ENCODE data around the gene HDAC5.

The HDAC5 gene

DNA sequence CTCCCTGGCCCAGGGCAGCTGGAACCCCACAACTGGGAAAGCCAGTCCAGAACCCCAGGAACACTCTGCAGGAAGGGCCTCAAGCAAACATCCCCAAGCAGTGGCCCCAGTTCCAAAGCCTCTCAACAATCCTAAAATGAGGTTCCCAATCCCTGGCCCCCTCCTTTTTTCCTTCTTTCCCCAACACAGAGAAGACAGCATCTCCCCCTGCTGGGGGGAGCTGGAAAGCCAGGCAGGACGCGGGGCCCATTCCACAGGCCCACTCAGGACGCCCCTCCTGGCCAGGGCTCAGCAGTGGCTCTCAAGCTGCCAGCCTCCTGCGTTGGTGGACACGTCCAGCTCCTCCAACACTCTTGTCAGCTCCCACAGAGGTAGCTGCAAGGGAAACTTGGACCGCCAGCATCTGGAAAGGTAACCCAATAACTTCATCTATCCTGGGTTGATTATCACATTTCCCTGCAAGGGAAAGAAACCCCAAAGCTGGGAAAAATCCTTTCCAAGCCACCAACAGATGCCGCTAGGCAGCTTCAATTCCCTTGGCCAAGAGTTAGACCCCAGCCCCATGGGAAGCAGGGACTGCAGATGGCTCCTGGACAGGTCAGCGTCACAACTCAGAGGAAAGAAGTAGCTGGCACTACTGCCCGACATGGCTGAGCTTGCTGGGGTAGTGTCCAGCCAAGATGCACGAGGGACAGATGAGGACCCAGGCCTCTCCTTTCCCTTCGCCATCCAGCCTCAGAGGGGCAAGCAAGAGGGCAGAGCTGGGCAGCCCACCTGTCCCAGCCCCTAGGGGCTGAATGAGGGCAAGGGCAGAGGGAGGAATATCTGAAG, 7.6 kb downstream of the HDAC5 start:
- H3K9ac ChIP-seq (ENCODE audit: insufficient read length) = no peak overlapping the region

DNA sequence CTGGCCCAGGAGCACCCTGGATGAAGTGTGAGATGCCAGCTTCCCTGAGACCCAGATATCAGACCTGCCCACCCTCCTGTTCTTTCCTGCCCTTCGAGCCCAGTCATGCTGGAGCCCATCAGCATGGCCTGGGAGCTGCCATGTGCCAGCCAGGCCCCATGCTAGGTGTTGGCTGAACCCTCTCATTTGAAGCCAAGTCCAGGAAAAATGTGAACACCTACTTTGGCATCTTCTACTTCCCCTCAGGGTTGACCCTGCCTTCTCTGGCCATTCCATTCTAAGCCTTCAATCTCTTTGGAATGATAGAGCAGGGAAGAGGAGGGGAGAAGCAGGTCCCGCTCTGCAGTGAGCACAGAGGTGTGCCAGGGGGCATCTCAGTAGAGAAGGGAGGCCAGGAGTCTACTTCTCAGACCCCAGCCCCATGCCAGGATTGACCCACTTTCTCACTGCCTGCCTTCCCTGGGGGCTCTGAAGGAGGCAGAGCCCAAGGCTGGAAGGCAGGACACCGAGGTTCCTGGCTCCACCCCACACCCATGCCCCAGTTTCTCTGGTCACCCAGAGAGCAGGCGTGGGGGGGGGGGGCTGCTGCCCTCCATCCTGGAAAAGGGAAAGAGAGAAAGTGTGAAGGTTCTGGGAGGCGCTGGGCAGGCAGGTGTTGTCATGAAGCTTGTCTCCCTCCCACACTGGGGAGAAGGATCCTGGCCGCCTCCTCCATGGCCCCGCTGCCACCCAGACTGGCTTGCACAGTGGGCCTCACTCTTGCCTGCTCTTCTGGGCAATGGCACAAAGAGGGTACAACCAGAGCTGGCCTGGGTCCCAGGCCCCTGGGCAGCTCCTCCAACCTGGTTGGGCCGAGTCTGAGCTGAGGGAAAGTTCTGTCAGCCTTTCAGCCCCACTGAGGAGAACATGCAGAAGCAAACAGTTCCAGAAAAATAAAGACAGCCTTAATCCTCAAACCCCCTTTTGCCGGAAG, 9.3 kb downstream of the HDAC5 start:
- Histone ChIP-seq H3K27ac (no peak overlapping the region), H3K9ac (ENCODE audit: insufficient read length) (no peak overlapping the region), H3K9me3 (ENCODE audit: low read depth, low read length) (no peaks in the 10 kb centered on the region), H3K4me3 (no peak overlapping the region), H3K36me3 (ENCODE audit: insufficient read depth, low read length) (no peaks in the 10 kb centered on the region; the same call in 1 of the 2 replicates)
- no peak for DNase-seq (ENCODE audit: low read depth, low spot score)
- no peak for TF ChIP-seq FOXP2 (optimal IDR thresholded peaks at IDR 0.05; ENCODE audit: control extremely low read depth, extremely low read length, insufficient read depth)
- no peak for TF ChIP-seq POLR2AphosphoS5 (IDR thresholded peaks at IDR 0.05; ENCODE audit: borderline replicate concordance, low read depth, low read length)
- no peak for TF ChIP-seq EZH2 (IDR thresholded peaks at IDR 0.05)

More for the DNA sequence above, 7.6 kb downstream of the HDAC5 start:
- no peaks in the 10 kb centered on the region for H3K9me3 ChIP-seq (ENCODE audit: low read depth, low read length)
- TF ChIP-seq FOXP2 (optimal IDR thresholded peaks at IDR 0.05; ENCODE audit: control extremely low read depth, extremely low read length, insufficient read depth) (no peak), EZH2 (IDR thresholded peaks at IDR 0.05) (no peak), POLR2AphosphoS5 (IDR thresholded peaks at IDR 0.05; ENCODE audit: borderline replicate concordance, low read depth, low read length) (no peak)
- no peaks in the 10 kb centered on the region; the same call in 1 of the 2 replicates for H3K36me3 ChIP-seq (ENCODE audit: insufficient read depth, low read length)
- H3K4me3 ChIP-seq = no peak overlapping the region
- no peak for DNase-seq (ENCODE audit: low read depth, low spot score)
- H3K27ac ChIP-seq = no peak overlapping the region

DNA sequence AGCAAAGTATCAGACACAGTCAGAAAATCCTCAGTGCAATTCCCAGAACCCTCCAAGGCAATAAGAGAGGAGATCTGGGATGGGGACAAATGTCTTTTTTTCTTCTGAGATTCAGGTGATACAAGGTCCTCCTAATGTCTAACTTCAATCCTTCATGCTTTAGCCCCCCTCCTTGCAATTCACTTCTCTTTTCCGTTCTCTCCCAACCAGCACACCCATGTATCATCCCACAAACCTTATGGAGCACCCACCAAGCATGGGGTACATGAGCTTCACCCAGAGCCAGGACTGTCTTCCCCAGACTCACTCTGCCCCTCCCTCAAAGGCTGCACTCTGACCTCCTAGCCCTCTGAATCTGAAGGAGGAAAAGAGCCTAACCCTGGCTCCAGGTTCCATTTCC, 10.1 kb downstream of the HDAC5 start:
- Histone ChIP-seq H3K9me3 (ENCODE audit: low read depth, low read length) (no peaks in the 10 kb centered on the region), H3K4me3 (no peak overlapping the region), H3K36me3 (ENCODE audit: insufficient read depth, low read length) (no peaks in the 10 kb centered on the region; the same call in 1 of the 2 replicates), H3K9ac (ENCODE audit: insufficient read length) (no peak overlapping the region), H3K27ac (peak overlapping the region; percentile 36; the same call in 1 of the 2 replicates)
- no peak for TF ChIP-seq EZH2 (IDR thresholded peaks at IDR 0.05)
- no peak for TF ChIP-seq FOXP2 (optimal IDR thresholded peaks at IDR 0.05; ENCODE audit: control extremely low read depth, extremely low read length, insufficient read depth)
- no peak for TF ChIP-seq POLR2AphosphoS5 (IDR thresholded peaks at IDR 0.05; ENCODE audit: borderline replicate concordance, low read depth, low read length)
- DNase-seq (ENCODE audit: low read depth, low spot score) = no peak

DNA sequence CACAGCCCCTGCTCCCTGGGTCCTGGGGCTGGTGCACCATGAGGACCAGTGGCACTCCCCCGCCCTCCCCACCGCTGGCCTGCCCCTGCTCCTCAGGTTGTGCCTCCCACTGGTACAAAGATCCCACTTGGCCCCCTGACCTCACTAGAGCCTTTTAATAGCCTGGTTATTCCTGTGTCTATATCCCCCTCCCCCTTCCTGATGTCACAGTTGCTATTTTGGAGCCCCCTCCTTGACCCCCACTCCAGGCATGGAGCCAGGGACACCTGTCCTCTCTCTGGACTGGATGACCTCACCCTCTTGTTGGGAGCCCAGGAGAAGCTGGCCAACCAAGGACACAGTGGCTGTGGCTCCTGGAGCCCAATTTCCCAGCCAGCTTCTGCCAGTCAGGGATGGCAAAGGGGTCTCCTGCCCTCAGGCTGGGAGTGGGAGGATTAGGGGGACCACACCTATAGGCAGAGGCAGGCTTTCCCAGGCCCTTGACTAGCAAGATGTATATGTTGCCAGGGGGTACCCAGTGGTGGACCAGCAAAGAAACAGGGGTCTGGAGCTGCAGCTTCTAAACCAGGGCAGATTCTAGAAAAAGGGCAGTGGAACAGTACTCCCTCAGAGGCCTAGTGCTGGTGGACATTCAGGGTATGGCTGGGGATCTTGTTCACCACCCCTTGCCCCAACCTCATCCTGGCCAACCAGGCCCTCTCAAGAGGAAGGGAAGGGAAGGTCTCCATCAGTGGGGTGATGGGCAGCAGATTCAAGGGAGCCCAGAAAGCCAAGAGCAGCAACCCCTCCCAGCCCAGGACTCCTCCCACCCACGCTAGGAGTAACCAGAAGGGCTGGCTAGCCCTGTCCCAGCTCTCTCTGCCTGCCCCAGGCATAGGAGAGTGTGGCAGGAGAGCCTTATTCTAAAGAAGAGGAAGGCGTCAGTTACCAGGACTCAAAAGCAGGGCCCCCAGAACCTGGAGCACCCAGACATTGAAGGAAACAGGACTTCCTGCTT, 10.9 kb downstream of the HDAC5 start:
- Histone ChIP-seq H3K27ac (peak overlapping the region; percentile 36), H3K9me3 (ENCODE audit: low read depth, low read length) (no peaks in the 10 kb centered on the region), H3K4me3 (no peak overlapping the region), H3K36me3 (ENCODE audit: insufficient read depth, low read length) (no peaks in the 10 kb centered on the region; the same call in 1 of the 2 replicates), H3K9ac (ENCODE audit: insufficient read length) (no peak overlapping the region)
- TF ChIP-seq POLR2AphosphoS5 (IDR thresholded peaks at IDR 0.05; ENCODE audit: borderline replicate concordance, low read depth, low read length) = no peak
- no peak for TF ChIP-seq FOXP2 (optimal IDR thresholded peaks at IDR 0.05; ENCODE audit: control extremely low read depth, extremely low read length, insufficient read depth)
- no peak for TF ChIP-seq EZH2 (IDR thresholded peaks at IDR 0.05)
- DNase-seq (ENCODE audit: low read depth, low spot score) = no peak

DNA sequence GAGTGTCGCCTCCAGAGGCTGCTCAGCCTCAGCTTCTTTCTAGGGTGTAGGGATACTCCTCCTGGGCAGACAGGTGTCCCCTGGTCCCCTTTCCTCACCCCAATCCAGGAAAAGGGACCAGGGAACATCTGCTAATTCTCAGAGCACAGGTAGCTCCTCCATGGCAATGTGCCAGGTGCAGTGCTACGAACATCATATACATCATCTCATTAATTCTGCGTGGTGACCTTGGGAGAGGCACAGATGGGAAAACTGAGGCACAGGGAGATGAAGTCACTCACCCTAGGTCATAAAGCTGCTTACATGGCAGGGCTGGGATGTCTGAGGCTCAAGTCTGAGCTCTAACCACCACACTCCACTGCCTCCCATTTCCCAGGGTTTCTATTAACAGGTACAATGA, 11.7 kb downstream of the HDAC5 start:
- Histone ChIP-seq H3K9ac (ENCODE audit: insufficient read length) (peak overlapping the region; percentile 3), H3K36me3 (ENCODE audit: insufficient read depth, low read length) (no peaks in the 10 kb centered on the region; the same call in 1 of the 2 replicates), H3K9me3 (ENCODE audit: low read depth, low read length) (no peaks in the 10 kb centered on the region), H3K4me3 (peak overlapping the region; percentile 77), H3K27ac (peak overlapping the region; percentile 75)
- TF ChIP-seq EZH2 (IDR thresholded peaks at IDR 0.05) (no peak), POLR2AphosphoS5 (IDR thresholded peaks at IDR 0.05; ENCODE audit: borderline replicate concordance, low read depth, low read length) (no peak)
- no peak for DNase-seq (ENCODE audit: low read depth, low spot score)

DNA sequence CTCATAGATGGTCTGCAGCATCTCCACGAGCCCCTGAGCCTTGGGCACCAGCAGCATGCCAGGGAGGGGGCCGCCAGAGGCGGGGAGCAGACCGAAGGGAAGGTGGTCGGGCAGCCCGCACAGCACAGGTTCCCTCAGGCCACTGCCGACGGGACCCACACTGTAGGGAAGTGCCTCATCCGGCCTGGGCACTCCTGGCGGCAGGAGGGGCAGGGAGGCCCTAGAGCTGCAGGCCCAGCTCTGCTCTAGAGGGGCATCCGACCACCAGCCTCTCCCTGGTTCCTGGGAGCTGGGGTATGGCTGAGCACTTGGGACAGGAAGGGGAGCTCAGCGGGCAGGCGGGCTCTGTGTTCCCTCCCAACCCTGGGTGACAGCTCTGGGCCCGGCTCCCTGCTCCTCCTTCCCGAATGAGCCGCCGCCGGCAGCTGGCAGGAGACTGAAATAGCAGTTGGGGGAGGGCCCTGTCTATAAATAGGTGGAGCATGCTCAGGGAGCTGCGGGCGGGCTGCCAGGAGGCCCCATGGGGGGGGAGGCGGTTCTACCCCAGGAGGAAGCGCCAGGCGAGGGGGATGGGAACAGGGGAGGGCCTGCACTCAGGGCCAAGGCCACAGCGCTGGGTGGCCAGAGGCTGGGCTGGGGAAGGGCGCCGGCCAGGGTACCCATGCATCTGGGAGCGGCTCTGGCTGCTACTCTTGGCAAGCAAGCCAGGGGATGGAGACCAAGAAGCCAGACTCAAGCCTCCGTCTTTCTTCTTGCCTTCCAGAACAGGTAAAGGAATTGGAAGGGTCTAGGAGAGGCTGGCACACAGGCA, 12.4 kb downstream of the HDAC5 start:
- no peaks in the 10 kb centered on the region for H3K9me3 ChIP-seq (ENCODE audit: low read depth, low read length)
- peak overlapping the region; percentile 57 for H3K9ac ChIP-seq (ENCODE audit: insufficient read length)
- peak; percentile 67 for DNase-seq (ENCODE audit: low read depth, low spot score)
- H3K4me3 ChIP-seq = peak overlapping the region; percentile 77
- H3K27ac ChIP-seq = peak overlapping the region; percentile 75
- TF ChIP-seq EZH2 (IDR thresholded peaks at IDR 0.05) (no peak), POLR2AphosphoS5 (IDR thresholded peaks at IDR 0.05; ENCODE audit: borderline replicate concordance, low read depth, low read length) (peak; percentile 92), FOXP2 (optimal IDR thresholded peaks at IDR 0.05; ENCODE audit: control extremely low read depth, extremely low read length, insufficient read depth) (peak; percentile 77)
- no peaks in the 10 kb centered on the region; the same call in 1 of the 2 replicates for H3K36me3 ChIP-seq (ENCODE audit: insufficient read depth, low read length)
